ENCODE measurements around the gene HNMT.
"Not testable (repeated sequence)": the region's sequence is repeated elsewhere in the genome, so short reads cannot be mapped to it uniquely, and the experiment has no call there.

The HNMT gene

DNA sequence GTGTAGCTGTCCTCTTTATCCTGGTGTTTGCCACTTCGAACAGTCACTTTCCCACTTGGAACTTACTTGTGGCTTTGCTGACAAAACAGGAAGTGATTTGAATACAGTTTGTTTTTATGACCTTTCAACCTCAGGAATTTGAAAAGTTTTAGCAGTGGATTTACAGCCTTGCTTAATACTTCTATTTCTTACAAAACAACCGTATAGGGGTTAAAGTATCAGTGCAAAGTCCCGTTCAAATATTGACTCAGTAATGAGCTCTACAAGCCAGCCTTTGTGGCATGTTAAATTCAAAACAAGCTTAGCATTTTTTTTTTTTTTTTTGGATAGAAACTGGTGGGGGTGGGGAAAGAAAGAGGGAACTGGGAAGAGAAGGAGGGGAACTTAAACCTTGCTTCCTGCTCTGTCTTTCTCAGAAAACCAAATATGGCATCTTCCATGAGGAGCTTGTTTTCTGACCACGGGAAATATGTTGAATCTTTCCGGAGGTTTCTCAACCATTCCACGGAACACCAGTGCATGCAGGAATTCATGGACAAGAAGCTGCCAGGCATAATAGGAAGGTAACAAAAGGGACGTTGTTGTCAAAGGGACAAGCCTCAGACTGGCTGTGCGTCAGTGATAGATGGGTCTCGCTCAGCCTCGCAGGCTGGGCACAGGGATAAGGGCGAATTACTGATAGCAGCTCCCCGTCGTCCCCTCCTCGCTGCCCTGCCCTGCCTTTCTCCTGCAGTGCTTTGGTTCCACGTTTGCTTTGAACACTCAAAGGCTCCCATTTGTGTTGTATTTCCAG is at the start of gene HNMT:
Gene HNMT (plus strand): TSS at position 408 of the 793 bp plus-strand sequence. CDS start 19 bp downstream, at position 427.
- DNase-seq (ENCODE audit: low read depth in 1 of 2, low spot score in 1 of 2): no peak

DNA sequence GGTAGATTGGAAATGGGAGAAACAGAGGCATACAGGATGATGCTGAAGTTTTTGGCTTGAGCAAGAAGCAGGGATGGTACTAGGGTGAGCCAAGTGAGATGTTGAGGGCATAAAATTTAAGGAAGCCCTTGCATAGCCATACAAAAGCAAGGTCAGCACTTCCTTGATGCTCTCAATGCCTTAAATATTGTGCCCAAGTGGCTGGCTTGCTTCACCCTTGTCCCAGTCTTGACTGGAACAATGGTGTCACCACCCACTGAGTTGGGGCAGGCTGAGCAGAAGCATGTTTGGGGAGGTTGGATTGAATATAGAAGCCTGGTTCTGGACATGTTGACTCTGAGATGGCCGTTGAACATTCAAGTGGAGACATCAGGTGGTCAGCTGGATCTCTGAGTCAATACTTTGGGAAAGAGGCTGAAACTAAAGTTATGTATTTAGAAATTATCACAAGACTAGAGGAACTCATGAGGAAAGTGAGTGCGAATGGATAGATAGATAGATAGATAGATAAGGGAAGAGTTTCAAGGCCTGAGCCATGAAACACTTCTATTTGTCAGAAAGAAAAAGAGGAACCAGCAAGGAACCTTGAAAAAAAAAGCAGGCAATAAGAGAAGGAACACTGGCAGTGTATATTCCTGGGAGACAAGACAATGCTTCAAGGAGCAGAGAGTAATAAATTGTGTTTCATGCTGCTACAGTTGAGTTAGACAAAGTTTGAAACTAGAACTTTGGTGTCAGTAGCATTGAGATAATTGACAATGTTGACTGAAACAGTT is 43.0 kb upstream of the HNMT start:
- DNase-seq (ENCODE audit: low read depth in 1 of 2, low spot score in 1 of 2): no peak

DNA sequence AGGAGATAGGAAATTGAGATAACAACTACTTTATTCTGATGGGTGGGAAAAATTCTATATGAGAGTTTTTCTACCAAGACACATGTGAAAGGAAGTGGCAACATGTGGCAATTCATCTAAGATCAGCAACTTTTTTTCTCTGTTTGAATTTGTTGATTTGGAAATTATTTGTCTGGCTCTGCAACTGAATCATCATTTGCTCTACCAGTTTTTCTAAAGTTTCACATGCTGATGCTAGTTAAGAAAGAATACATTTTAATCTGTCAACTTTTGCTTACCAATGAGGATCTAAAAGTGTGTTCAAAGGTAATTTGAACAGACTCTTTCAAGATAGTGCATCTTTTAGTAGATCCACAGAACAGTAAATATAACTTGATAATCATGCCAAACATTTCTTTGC is 42.1 kb upstream of the HNMT start:
- DNase-seq (ENCODE audit: low read depth in 1 of 2, low spot score in 1 of 2): not testable (repeated sequence)

DNA sequence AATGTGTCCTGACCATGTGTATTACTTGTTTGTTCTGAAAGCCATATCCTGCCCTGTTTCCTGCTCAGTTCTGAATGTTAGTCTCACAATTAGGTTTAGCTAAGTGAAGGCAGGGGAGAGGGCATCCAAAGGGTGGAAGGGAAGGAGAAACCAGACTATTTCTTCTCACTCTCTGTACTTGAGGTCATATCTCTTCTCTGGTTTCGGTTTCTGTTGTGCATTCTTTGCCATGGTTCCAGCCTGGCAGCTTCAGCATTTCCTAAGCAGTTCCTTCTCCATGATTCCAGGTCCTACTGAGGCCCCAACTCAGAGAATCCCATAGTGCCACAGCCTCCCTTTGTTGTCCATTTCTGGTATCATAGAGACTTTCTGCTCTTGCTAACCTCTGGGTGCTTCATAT is 40.3 kb upstream of the HNMT start:
- no peak for DNase-seq (ENCODE audit: low read depth in 1 of 2, low spot score in 1 of 2)

DNA sequence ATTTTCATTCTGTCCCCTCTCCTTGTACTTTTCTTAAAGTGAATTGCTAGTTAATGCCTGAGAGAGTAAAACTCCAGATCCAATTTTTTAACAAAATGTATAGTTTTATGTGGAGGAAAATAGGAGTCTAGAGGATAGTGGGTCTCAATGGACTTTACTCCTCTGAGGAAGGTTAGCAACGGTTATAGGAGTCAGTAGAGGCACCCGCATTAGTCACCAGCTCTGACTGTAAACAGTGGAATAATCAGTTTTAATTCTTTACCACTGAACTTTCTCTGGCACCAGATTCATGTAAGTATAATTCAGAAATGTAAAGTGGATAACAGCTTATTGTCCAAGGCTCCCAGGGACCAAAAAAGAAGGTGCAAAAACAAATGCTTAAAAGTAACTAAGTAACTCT is 38.7 kb upstream of the HNMT start:
- DNase-seq (ENCODE audit: low read depth in 1 of 2, low spot score in 1 of 2): no peak

DNA sequence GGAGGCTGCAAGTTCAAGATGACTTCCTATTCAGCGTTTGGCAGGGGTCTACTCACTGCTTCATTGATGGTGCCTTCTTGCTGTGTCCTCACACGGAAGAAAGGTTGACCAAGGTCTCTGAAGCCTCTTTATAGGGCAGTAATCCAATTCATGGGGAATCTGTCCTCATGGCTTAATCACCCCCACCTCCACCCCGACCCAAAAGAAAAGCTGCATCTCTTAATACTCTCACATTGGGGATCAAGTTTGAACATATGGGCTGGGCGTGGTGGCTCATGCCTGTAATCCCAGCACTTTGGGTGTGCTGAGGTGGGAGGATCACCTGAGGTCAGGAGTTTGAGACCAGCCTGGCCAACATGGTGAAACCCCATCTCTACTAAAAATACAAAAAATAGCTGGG is 36.4 kb upstream of the HNMT start:
- no peak for DNase-seq (ENCODE audit: low read depth in 1 of 2, low spot score in 1 of 2)

DNA sequence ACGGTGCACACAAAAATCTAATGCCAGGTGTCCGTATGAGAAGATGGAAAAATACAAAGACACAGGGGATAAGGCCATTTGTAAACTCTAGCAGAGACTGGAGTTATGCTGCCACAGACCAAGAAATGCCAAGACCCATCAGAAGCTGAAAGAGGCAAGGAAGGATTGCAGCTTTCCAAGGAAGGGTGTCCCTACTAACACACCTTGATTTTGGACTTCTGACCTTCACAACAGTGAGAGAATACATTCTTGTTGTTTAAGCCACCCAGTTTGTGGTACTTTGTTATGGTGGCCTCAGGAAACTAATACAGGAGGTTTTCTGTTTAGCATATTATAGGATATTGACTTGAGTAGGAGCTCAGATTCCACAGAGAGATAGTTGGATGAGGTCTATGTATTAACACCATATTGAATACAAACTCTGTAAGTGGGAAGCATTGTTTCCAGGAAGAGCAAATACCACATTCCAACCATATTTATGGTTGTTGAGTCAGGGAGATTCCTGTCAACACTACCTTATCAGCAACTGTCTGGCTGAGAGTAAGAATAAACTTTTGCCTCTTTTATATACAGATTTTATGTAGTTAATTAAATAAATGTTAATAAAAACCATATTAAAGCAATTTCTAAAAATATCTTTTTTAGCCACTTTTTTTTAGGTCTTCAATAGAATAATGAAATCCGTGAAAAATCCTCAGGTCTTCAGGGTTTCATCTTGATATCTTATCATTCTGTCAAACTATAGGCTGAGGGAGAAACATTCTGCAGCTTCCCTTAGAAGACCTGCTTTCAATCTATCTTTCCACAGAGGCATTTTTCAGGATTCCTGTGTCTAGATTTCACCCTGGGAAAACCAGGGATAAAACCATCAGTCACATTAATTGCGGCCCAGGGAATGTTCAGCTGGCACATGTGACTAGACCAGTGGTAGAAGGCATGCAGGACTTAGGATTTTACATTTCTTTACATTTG is 35.4 kb upstream of the HNMT start:
- DNase-seq (ENCODE audit: low read depth in 1 of 2, low spot score in 1 of 2): no peak

DNA sequence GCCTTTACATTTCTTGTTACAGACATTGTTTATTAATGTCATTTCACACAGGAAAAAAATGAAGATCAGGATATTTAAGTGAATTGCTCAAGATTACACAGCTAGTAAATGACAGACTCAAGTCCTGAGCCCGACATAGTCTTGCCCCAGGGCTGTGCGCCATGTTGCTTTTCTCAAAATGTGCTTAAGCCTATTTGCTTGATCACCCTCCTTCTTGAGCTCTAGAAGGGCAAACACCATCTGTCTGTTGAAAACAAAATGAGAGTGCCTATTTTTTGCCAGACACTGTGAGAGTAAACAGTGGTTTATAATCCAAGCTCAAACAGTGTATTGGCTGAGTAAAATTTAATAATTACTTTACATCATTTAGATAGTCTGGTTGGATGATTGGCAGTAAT is 34.8 kb upstream of the HNMT start:
- DNase-seq (ENCODE audit: low read depth in 1 of 2, low spot score in 1 of 2): no peak

DNA sequence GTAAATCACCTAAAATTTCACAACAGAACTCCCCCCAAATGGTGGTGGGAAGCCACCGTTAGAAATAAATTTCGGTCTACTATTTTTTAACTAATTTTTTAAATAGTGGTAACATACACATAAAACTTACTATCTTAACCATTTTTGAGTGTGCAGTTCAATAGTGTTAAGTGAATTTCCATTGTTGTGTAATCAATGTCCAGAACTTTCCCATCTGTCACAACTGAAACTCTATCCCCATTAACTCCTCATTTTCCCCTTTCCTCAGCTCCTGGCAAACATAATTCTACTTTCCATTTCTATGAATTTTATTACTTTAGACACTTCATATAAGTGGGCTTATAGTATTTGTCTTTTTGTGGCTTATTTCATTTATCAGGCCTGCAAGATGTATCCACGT is 34.1 kb upstream of the HNMT start:
- DNase-seq (ENCODE audit: low read depth in 1 of 2, low spot score in 1 of 2): no peak

DNA sequence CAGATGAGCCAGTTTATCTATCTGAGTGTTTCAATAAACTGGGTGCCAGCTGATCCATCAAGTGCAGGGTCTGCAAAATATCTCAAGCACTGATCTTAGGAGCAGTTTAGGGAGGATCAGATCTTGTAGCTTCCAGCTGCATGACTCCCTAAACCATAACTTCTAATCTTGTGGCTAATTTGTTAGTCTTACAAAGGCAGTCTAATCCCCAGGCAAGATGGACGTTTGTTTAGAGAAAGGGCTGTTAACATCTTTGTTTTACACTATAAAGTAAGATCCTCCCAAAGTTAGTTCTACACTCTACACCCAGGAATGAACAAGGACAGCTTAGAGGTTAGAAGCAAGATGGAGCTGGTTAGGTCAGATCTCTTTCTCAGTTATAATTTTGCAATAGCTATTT is 28.7 kb upstream of the HNMT start:
- no peak for DNase-seq (ENCODE audit: low read depth in 1 of 2, low spot score in 1 of 2)

DNA sequence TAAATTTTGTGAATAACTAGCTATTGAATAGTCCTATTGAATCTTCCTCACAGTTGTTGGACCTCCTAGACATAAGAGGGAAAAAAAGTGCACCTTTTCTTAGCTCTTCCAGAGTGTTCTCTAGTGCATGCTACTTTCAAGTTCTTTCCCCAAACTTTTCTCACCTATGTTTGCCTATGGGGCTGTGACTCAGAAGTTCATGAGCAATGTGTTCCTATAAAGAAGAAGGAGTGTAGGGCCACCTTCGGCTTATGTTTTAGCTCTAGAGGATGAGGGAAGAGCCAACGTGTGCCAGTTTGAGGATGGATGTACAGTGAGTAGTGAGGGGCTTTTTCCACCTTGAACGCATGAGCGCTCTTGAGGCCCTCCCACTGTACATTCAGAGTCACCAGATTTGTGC is 27.0 kb upstream of the HNMT start:
- no peak for DNase-seq (ENCODE audit: low read depth in 1 of 2, low spot score in 1 of 2)

DNA sequence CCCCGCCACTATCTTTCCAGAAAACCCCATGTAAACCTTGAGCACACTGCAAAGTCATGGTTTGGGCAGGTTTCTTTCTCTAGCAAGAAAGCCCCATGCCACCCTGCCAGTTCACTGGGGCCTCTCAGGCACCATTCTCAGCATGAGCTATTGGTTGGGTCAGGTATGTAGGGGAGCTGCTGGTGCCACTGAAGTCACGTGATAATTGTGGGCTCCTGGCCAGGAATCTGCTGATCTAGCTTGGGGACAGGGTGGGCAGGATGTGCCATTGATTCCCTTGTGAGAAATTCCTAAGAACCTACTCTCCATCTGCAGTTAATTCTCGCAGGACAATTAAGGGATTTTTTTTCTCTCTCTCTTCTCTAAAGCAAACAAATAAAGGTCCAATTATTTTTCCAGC is 26.5 kb upstream of the HNMT start:
- no peak for DNase-seq (ENCODE audit: low read depth in 1 of 2, low spot score in 1 of 2)

DNA sequence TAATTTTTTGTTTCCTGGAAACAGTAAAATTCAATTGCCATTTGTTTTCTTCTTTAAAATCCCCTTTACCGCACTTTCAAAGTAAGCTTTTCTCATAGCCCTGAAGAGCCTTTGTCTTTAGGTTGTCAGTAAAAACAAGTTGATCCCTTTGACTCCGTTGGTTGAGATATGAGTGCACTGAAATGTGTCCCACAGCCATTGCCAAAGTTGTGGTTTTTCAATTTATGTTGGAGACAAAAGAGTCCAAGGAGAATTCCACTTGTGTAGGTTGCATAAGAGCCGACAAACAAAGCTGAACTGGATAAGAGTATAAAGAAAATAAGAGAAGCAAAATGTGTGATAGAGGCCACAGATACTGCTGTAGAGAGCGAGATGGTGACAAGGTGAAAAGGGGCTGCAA is 26.1 kb upstream of the HNMT start:
- DNase-seq (ENCODE audit: low read depth in 1 of 2, low spot score in 1 of 2): no peak

DNA sequence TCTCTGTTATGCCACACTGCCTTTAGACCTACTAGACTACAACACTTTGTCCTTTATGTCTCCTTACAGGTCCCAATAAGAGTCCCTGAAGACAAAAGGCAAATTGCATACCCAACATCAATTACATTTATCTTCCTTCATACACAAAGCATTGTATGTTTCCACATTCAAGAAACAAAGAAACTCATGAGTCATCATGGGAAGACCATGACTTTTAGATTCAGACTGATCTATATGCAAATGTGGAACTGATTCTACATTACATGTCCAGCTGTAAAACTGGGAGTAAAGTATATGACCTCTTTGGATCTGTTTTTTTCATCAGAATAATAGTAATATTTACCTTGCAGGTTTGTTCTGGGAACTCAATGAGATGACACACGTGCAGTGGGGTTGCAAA is 25.2 kb upstream of the HNMT start:
- DNase-seq (ENCODE audit: low read depth in 1 of 2, low spot score in 1 of 2): no peak

DNA sequence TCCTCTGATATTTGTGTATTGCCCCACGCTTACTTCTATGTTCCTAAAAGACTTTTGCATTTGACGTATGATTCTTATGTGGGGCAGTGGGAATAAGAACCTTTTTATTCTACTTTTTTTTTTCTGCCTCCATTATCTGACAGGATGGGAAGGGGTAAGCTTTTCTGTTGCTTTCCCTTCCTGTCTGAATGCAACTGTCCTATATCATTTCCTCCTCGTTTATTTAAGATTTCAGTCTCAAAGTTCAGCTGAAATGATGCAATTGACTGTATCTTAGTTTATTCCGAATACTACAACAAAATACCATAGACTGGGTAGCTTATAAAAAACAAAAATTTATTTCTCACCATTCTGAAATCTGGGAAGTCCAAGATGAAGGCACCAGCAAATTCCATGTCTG is 24.1 kb upstream of the HNMT start:
- DNase-seq (ENCODE audit: low read depth in 1 of 2, low spot score in 1 of 2): no peak

DNA sequence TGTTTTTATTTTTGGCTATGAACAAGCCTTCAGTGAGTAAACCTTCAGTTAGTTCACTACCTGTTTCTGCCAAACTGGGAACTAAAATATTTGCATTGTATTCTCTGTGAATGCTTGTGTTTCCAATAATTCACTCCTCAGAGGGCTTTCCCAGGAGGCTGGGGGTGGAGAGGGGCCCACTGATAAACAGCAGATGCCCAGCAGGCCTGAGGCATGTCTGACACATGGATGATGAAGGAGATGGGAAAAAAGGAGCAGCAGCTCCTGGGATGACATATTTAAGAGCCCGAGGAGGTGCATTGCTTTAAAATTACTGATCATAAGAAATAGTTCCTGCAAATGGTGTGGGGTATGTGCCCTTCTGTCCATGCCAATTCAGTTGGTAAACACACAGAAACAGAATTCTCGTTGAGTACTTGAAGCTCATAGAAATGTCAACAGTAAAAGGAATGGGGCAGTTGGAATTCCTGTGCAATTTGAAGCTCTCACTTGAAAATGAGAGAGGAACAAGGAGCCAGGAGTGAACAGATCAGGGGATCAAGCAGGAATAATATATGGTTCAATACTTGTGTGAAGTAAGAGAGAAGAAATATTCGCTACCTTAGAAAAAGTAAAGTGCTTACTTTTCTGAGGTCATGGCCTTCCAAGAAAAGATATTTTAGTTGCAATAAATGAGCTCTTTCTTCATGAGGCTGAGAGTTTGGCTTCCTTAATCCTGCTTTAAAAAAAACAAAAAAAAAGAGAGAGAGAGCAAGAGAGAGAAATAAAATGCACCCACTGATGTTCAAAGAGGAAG is 22.0 kb upstream of the HNMT start:
- DNase-seq (ENCODE audit: low read depth in 1 of 2, low spot score in 1 of 2): no peak

DNA sequence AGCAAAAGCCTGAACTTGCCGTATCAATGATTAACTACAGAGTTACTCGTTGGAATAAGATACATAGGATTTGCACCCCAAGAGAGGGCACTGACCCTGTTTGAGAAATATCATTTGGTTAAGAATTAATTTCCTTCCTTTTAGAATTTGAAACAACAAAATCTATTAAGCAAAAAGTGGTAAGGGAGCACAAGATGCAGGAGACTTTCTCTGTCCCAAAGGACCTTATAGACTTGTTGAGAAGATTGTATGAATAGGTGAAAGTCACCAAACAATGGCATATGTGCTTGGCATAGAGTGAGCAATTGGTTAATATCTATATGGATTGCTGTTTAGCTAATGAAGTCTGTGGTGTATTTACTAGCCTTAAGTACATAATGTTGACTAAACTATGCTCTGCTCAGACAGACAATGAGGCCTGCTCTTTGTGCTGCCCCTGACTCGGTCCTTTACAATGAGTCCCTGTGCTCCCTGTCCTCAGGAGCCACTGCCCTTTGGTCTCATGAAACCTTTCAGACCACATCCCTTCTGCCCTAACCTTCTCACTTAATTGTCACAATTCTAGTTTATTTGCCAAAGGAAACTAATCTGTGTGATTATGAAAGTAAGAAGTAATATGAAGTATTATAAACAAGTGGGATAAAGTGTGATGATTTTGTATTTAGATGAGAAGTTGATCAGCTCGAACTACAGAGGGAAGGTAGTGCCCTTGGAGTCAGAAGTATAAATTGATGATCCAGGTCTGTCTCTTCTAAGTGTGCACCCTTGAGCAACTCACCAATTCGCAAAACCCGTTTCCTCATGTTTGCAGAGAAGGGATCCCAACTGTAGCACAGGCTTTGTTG is 21.2 kb upstream of the HNMT start:
- no peak for DNase-seq (ENCODE audit: low read depth in 1 of 2, low spot score in 1 of 2)

DNA sequence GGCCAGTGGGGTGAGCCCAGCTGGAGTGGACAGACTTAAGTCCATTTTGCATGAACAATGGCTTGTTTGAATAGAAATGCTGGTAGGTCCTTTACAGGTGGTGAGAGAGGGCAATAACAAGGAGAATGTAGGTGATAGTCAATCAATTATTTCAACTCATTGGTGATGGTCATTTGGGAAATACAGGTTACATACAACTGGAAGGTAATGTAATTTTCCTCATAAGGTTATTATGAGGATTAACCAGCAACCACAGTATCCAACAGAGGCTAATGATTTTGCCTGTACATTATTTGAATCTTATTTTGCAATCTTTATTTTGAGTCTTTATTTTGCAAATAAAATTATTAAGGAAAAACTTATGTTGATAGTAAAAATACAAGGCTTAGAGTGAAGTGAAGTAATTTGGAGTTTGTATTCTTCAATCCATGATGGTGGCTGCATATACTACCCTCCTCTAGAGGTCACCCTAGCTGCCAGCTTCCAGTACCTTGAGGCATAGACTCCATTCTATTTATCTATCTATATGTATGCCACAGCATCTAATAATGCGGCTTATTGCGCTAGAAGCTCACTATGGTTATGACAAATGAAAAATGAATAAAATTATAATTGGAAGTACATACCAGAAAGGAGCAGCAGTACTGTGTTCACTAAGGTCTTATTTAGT is 20.5 kb upstream of the HNMT start:
- no peak for DNase-seq (ENCODE audit: low read depth in 1 of 2, low spot score in 1 of 2)

DNA sequence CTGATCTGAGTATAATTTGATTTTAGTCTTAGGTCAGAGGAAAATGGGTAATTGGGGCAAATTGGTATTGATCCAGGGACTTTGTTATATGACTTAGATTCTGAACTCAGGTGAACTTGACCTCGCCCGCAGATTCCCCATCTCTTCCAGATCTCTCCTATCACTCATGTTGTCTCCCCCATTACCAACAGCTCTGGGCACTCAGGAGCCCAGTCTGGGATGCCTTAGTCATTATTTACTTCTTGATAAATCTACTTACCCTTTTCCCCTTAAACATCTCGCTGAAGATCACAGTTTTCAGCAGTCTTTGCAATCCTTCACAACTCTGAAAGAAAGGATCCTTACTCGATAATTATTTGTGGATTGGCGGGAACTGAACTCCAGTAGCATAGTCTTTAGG is 19.6 kb upstream of the HNMT start:
- no peak for DNase-seq (ENCODE audit: low read depth in 1 of 2, low spot score in 1 of 2)

Data from activated CD4-positive, alpha-beta T cell treated with anti-CD3 and anti-CD28 coated beads, Interleukin-2, amount 50 U/mL, for 24 hours (primary cell).